ENCODE measurements around the gene BCDIN3D. TPM values are rescaled to one million over a fixed set of nuclear protein-coding genes. Genes with fewer than 3 reads are reported as not detected.

The BCDIN3D gene
- total RNA-seq, 1 donor, result 3.5 TPM

GRCh38 chr12:49789992-49790391 is 52.9 kb downstream of the BCDIN3D start:
- TF ChIP-seq CTCF (IDR thresholded peaks at IDR 0.05; ENCODE audit: insufficient read depth, low read depth, low read length), result peak; percentile 18
- no peak overlapping the region for H3K4me3 ChIP-seq (ENCODE audit: low read depth, low read length)
- no peak for DNase-seq (ENCODE audit: low read depth)

- no peak for TF ChIP-seq CTCF (IDR thresholded peaks at IDR 0.05; ENCODE audit: insufficient read depth, low read depth, low read length)
- H3K4me3 ChIP-seq (ENCODE audit: low read depth, low read length), result no peak overlapping the region
- no peak for DNase-seq (ENCODE audit: low read depth)
Observed at GRCh38 chr12:49787672-49788071, 55.2 kb downstream of the BCDIN3D start.

Other genes starting within 250 kb of the BCDIN3D start
- gene FAM186B, start 237.5 kb downstream of the BCDIN3D start, total RNA-seq, result under 0.01 TPM in 2 replicates
- gene PRPF40B, start 219.5 kb downstream of the BCDIN3D start, total RNA-seq, result 8.2 and 11.3 TPM in 2 replicates
- gene FMNL3, start 135.7 kb downstream of the BCDIN3D start, total RNA-seq, result 22.5 and 28.7 TPM in 2 replicates
- 377 and 506 TPM in 2 replicates for gene TMBIM6, start 101.5 kb downstream of the BCDIN3D start, total RNA-seq
- gene NCKAP5L, start 14.7 kb downstream of the BCDIN3D start, total RNA-seq, result 30.9 and 34.1 TPM in 2 replicates
- 3.0 and 3.9 TPM in 2 replicates for gene FAIM2, start 60.8 kb upstream of the BCDIN3D start, total RNA-seq
- gene AQP2, start 107.6 kb upstream of the BCDIN3D start, total RNA-seq, result not detected in 2 replicates
- not detected in 2 replicates for gene AQP5, start 118.8 kb upstream of the BCDIN3D start, total RNA-seq
- not detected in 2 replicates for gene AQP6, start 129.8 kb upstream of the BCDIN3D start, total RNA-seq
- gene RACGAP1, start 182.4 kb upstream of the BCDIN3D start, total RNA-seq, result 36.1 and 69.1 TPM in 2 replicates
- gene ASIC1, start 214.5 kb upstream of the BCDIN3D start, total RNA-seq, result 1.3 and 1.6 TPM in 2 replicates
- gene SMARCD1, start 242.2 kb upstream of the BCDIN3D start, total RNA-seq, result 52.5 and 60.9 TPM in 2 replicates